GM20000 (cell line): ENCODE measurements around the gene DCHS2.

Experiments used
- DNase-seq: peaks from one replicate; pipeline ENCODE4 v3.0.0; 2012; ENCODE audit warnings: low spot score
- TF ChIP-seq, protein P1 (sequence below): IDR thresholded peaks from 2 replicates; pipeline ENCODE4 v1.5.1; 2012; ENCODE audit warnings: mild to moderate bottlenecking, control low read depth; ENCODE audit errors: extremely low read depth, missing control alignments

Gene DCHS2

DNA sequence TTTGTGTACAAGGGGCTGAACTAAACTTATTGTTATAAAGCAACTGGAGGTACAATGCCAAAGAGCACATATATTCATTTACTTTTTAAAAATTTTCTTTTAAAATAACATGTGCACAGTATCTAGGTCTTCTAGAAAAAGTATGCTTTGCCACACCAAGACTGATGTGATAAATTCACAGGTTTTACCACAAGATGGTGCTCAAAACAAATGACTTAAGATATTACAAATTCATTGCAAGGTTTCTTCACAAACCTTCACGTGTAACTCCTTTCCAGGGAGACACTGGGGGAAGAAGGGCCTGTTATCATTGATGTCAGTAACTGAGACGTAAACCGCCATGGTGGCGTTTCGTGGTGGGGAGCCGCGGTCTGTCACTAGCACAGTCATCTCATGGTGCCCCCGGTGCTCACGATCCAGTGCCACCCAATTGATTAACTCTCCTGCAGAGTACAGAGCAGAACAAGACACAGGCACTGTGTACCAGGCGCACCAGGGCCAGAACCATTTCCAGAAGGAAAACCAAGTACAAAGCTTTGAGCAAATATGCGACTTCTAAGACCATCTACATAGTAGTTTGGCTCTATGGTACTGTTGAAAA is 162.2 kb downstream of the DCHS2 start:
- TF ChIP-seq, protein P1, sequence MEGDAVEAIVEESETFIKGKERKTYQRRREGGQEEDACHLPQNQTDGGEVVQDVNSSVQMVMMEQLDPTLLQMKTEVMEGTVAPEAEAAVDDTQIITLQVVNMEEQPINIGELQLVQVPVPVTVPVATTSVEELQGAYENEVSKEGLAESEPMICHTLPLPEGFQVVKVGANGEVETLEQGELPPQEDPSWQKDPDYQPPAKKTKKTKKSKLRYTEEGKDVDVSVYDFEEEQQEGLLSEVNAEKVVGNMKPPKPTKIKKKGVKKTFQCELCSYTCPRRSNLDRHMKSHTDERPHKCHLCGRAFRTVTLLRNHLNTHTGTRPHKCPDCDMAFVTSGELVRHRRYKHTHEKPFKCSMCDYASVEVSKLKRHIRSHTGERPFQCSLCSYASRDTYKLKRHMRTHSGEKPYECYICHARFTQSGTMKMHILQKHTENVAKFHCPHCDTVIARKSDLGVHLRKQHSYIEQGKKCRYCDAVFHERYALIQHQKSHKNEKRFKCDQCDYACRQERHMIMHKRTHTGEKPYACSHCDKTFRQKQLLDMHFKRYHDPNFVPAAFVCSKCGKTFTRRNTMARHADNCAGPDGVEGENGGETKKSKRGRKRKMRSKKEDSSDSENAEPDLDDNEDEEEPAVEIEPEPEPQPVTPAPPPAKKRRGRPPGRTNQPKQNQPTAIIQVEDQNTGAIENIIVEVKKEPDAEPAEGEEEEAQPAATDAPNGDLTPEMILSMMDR, result no peak
- DNase-seq, result peak; percentile 9

DNA sequence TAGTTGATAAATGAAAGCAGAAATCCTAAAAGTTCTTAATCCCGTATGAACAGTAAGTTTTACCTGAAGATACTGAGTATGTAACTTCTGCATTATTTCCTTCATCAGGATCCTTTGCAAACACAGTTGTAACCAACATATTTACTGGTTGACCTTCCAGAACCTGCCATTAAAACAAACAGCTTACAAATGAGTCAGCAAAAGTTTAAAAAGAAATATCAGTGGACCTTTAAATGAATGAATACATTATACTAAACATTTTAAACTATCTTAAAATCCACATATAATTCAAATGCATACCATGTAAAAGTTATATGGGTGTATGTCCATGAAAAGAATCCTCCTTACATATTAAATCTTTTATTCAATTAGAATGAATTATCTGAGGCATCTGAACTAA is 163.6 kb downstream of the DCHS2 start:
- no peak for DNase-seq
- TF ChIP-seq, protein P1, result no peak

DNA sequence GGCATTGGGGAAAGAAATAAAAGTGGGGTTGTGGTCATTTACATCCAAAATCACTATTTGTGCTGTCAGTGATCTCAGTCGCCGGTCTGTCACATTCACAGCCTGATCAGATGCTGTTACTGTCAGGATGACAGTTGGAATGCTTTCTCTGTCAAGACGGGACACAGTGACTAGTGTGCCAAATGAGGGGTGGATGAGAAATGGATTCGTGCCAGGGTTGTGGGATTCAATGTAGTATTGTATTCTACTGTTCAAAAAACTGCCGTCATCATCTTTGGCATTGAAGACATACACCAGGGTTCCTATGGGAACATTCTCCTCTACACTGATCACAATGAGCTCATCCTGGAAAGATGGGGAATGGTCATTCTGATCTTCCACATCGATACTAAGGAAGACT is 171.1 kb downstream of the DCHS2 start:
- DNase-seq, result no peak
- TF ChIP-seq, protein P1, result no peak

DNA sequence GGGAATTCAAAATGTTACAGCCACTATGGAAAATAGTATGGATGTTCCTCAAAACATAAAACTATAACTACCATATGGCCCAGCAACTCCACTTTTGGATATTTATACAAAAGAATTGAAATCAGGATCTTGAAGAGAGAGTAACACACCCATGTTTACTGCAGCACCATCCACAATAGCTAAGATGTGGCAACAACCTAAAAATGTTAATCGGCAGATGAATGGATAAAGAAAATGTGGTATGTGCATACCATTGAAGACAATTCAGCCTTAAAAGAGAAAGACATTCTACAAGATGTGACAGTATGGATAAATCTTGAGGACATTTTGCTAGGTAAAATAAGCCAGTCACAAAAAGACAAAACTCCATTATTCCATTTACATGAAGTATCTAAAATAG is 171.9 kb downstream of the DCHS2 start:
- TF ChIP-seq, protein P1, result no peak
- DNase-seq, result no peak

DNA sequence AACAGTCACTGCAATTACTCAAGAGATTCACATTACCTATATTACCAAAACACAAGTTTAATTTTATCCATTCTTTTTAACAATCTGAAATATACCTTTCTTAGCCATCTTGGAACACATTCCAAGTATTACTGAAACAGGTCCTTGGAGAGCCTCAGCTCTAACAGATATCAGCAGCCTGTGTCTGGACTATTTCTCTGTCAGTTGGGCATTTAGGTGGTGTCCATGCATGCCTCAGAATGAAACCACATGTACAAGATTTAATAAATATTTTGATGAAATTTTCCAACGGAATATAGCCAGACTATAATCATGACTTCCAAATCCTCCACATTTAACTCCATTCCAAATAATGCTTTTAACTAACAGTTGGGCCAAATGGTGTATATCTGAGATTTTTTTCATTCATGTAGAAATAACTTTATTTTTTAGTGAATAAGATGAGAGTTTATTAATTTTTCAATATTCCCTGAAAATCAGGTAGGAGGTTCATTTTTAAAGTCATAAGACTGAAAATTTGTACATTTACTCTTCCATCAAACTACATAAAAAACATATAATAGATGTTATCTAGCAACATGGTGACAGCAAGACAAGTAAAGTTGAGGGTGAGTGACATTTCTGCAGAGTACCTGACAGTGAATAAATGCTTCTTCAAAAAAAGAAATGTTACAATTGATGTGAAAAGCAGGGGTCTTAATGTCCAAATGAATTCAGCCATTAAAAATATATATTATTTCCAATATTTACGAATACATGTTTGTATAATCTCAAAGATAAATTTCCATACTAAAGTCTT is 174.2 kb downstream of the DCHS2 start:
- no peak for DNase-seq

DNA sequence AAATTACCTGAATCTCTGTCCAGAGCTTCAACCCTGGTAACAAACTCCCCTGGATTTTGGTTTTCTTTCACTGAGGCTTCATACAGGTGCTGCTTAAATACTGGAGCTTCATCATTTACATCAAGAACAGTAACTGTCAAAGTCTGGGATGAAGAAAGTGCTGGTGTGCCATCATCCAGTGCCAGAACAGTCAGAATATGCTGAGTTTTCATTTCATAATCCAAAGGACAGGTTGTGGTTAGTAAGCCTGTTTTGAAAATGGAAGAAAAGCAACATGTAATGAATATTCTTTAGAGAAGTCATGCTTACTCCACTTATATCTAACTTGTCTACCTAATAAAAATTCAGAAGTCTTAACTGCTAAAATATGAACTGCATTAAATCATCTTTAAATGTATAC is 175.9 kb downstream of the DCHS2 start:
- no peak for DNase-seq
- TF ChIP-seq, protein P1, result no peak

More for the DNA sequence above, 174.2 kb downstream of the DCHS2 start:
- TF ChIP-seq, protein P1, result no peak

DNA sequence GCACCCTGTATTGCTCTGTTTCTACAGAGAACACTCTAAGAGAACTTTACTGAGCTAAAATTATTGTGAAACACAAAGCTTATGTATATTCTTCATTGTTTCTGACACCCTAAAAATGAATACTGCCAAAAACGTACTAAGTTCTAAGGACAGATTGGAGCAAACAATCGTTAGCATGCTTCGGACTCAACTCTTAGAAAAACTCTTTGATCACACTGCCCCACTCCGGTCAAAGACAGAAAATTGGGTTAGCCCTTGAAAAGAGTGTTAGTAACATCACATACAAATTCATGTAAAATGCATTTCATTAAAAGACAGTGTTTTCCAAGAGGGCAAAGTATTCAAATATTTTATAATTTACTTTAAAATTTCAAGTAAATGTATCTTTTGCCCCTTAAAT is 177.4 kb downstream of the DCHS2 start:
- DNase-seq, result no peak
- TF ChIP-seq, protein P1, result no peak
